Measurements from ENCODE around the gene EGF. TPM values are rescaled to one million over a fixed set of nuclear protein-coding genes. Genes with fewer than 3 reads are reported as not detected.

EGF gene
- total RNA-seq, 2 experiments from 2014 or later, result not detected

- H3K27me3 Mint-ChIP-seq (ENCODE audit: low read depth), result peaks cover 3% of the 10 kb centered on the region
- no peak overlapping the region for H3K27ac Mint-ChIP-seq
- intact Hi-C loops (cut with micrococcal nuclease), result loop anchor here (10.0 kb wide), 1 partner anchor 308 kb away; no protein-coding TSS in a partner anchor
- H3K9me3 Mint-ChIP-seq, result no peaks in the 10 kb centered on the region
- CTCF ChIA-PET, result no interaction called here
- DNase-seq, result no peak
- no peak overlapping the region for H3K4me3 Mint-ChIP-seq
- H3K36me3 Mint-ChIP-seq (ENCODE audit: low read depth), result no peaks in the 10 kb centered on the region
- peaks cover 8% of the 10 kb centered on the region for H3K4me1 Mint-ChIP-seq (ENCODE audit: low read depth)
Observed at GRCh38 chr4:109972786-109973528, 60.3 kb downstream of the EGF start.

- Mint-ChIP-seq H3K4me3 (no peak overlapping the region), H3K27me3 (ENCODE audit: low read depth) (peaks cover 3% of the 10 kb centered on the region), H3K36me3 (ENCODE audit: low read depth) (no peaks in the 10 kb centered on the region), H3K4me1 (ENCODE audit: low read depth) (peaks cover 8% of the 10 kb centered on the region), H3K9me3 (no peaks in the 10 kb centered on the region), H3K27ac (no peak overlapping the region)
- no peak for DNase-seq
- intact Hi-C loops (cut with micrococcal nuclease), result loop anchor here (10.0 kb wide), 1 partner anchor 309 kb away; no protein-coding TSS in a partner anchor
- CTCF ChIA-PET, result no interaction called here
Observed at GRCh38 chr4:109973529-109973905, 60.8 kb downstream of the EGF start.

GRCh38 chr4:109976189-109976588, 63.5 kb downstream of the EGF start:
- Mint-ChIP-seq H3K4me1 (ENCODE audit: low read depth) (no peaks in the 10 kb centered on the region), H3K9me3 (no peaks in the 10 kb centered on the region), H3K27me3 (ENCODE audit: low read depth) (peaks cover 7% of the 10 kb centered on the region), H3K36me3 (ENCODE audit: low read depth) (no peaks in the 10 kb centered on the region), H3K4me3 (no peak overlapping the region), H3K27ac (no peak overlapping the region)
- no peak for DNase-seq
- intact Hi-C loops (cut with micrococcal nuclease), result loop anchor here (10.0 kb wide), 1 partner anchor 311 kb away; no protein-coding TSS in a partner anchor
- CTCF ChIA-PET, result interaction anchor here (1.3 to 1.4 kb wide), 2 partner anchors 172 to 549 kb away, joined by 4 read pairs; no protein-coding TSS in a partner anchor

DNA sequence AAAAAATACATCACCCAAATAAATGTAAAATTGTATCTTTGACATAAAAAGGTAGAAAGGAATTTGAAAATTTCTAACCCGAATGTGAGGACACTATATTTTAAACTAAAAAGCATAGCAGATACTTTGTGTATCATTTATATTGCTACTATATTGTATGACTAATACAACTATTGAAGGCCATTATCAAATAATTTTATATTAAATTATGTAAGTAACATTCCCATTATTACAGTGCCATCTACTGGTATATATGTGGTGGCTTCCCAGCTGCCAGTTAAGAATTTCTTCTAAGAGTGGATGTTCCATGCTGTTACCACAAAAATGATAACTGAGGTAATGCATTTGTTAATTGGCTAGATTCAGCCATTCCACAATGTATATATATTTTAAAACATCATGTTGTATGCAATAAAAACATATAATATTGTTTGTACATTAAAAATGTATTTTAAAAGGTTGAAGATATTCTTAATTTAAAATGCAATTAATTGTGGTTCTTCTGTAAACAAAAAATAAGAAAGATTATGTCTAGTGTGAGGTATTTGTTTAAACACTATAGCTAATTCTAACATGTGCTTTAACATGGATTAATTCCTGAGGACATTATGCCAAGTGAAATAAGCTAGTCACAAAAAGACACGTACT, 65.3 kb downstream of the EGF start:
- Mint-ChIP-seq H3K4me3 (no peak overlapping the region), H3K36me3 (ENCODE audit: low read depth) (no peaks in the 10 kb centered on the region), H3K9me3 (no peaks in the 10 kb centered on the region), H3K27me3 (ENCODE audit: low read depth) (peaks cover 7% of the 10 kb centered on the region), H3K27ac (no peak overlapping the region), H3K4me1 (ENCODE audit: low read depth) (no peaks in the 10 kb centered on the region)
- CTCF ChIA-PET, result interaction anchor here (0.6 to 1.9 kb wide), 14 partner anchors 20 to 559 kb away, joined by 3 to 8 read pairs (median 4); partner anchors contain the start of gene RRH
- peak; percentile 13 for DNase-seq
- intact Hi-C loops (cut with micrococcal nuclease), result loop anchor here (1.0 to 10.0 kb wide), 4 partner anchors 151 to 556 kb away; partner anchors contain the start of gene RRH

GRCh38 chr4:109978704-109979454, 66.2 kb downstream of the EGF start:
- CTCF ChIA-PET, result interaction anchor here (0.6 to 1.9 kb wide), 12 partner anchors 19 to 1367 kb away, joined by 3 to 8 read pairs (median 4); partner anchors contain the start of gene RRH
- H3K27me3 Mint-ChIP-seq (ENCODE audit: low read depth), result peaks cover 7% of the 10 kb centered on the region
- no peaks in the 10 kb centered on the region for H3K9me3 Mint-ChIP-seq
- no peak for DNase-seq
- H3K27ac Mint-ChIP-seq, result no peak overlapping the region
- intact Hi-C loops (cut with micrococcal nuclease), result loop anchor here (1.0 to 10.0 kb wide), 4 partner anchors 152 to 557 kb away; partner anchors contain the start of gene RRH
- no peaks in the 10 kb centered on the region for H3K4me1 Mint-ChIP-seq (ENCODE audit: low read depth)
- no peaks in the 10 kb centered on the region for H3K36me3 Mint-ChIP-seq (ENCODE audit: low read depth)
- no peak overlapping the region for H3K4me3 Mint-ChIP-seq

GRCh38 chr4:109979920-109980717, 67.4 kb downstream of the EGF start:
- Mint-ChIP-seq H3K27me3 (ENCODE audit: low read depth) (peaks cover 7% of the 10 kb centered on the region), H3K36me3 (ENCODE audit: low read depth) (no peaks in the 10 kb centered on the region), H3K27ac (no peak overlapping the region), H3K4me1 (ENCODE audit: low read depth) (no peaks in the 10 kb centered on the region), H3K9me3 (no peaks in the 10 kb centered on the region), H3K4me3 (no peak overlapping the region)
- DNase-seq, result no peak
- intact Hi-C loops (cut with micrococcal nuclease), result loop anchor here (2.0 to 10.0 kb wide), 2 partner anchors 153 to 315 kb away; partner anchors contain the start of gene RRH
- CTCF ChIA-PET, result interaction anchor here (0.7 to 1.6 kb wide), 6 partner anchors 22 to 559 kb away, joined by 3 to 5 read pairs (median 3); no protein-coding TSS in a partner anchor

GRCh38 chr4:109981936-109982335, 69.3 kb downstream of the EGF start:
- H3K4me3 Mint-ChIP-seq, result no peak overlapping the region
- H3K27ac Mint-ChIP-seq, result no peak overlapping the region
- no peak for DNase-seq
- intact Hi-C loops (cut with micrococcal nuclease), result no loop called here
- no peaks in the 10 kb centered on the region for H3K36me3 Mint-ChIP-seq (ENCODE audit: low read depth)
- no peaks in the 10 kb centered on the region for H3K9me3 Mint-ChIP-seq
- peaks cover 7% of the 10 kb centered on the region for H3K27me3 Mint-ChIP-seq (ENCODE audit: low read depth)
- H3K4me1 Mint-ChIP-seq (ENCODE audit: low read depth), result no peaks in the 10 kb centered on the region
- CTCF ChIA-PET, result no interaction called here

DNA sequence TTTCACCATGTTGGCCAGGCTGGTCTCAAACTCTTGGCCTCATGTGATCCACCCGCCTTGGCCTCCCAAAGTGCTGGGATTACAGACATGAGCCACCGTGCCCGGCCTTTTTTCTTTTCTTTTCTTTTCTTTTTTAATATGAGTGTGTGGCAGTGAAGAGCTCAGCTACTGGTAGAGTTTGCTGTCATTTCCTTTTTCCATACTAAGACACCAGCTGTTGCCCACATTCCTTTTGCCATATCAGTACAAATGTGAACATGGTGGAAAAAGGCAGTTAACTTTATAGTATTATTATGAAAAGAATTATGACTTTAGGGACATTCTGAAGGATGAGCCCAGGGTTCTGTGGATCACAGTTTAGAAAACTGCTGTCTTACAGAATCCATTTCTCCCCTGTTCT, 69.8 kb downstream of the EGF start:
- Mint-ChIP-seq H3K36me3 (ENCODE audit: low read depth) (no peaks in the 10 kb centered on the region), H3K27me3 (ENCODE audit: low read depth) (peaks cover 8% of the 10 kb centered on the region), H3K27ac (no peak overlapping the region), H3K4me1 (ENCODE audit: low read depth) (no peaks in the 10 kb centered on the region), H3K9me3 (no peaks in the 10 kb centered on the region), H3K4me3 (no peak overlapping the region)
- intact Hi-C loops (cut with micrococcal nuclease), result no loop called here
- DNase-seq, result no peak
- CTCF ChIA-PET, result no interaction called here

- peaks cover 6% of the 10 kb centered on the region for H3K27me3 Mint-ChIP-seq (ENCODE audit: low read depth)
Observed at GRCh38 chr4:109985993-109986974, 73.6 kb downstream of the EGF start.

GRCh38 chr4:109989044-109989443, 76.4 kb downstream of the EGF start:
- no peak for DNase-seq
- CTCF ChIA-PET, result no interaction called here
- H3K9me3 Mint-ChIP-seq, result no peaks in the 10 kb centered on the region
- intact Hi-C loops (cut with micrococcal nuclease), result no loop called here
- no peaks in the 10 kb centered on the region for H3K36me3 Mint-ChIP-seq (ENCODE audit: low read depth)
- peaks cover under 1% of the 10 kb centered on the region for H3K4me1 Mint-ChIP-seq (ENCODE audit: low read depth)
- peaks cover 10% of the 10 kb centered on the region for H3K27me3 Mint-ChIP-seq (ENCODE audit: low read depth)
- no peak overlapping the region for H3K27ac Mint-ChIP-seq
- no peak overlapping the region for H3K4me3 Mint-ChIP-seq

More at GRCh38 chr4:109985993-109986974, 73.6 kb downstream of the EGF start:
- H3K4me1 Mint-ChIP-seq (ENCODE audit: low read depth), result no peaks in the 10 kb centered on the region
- DNase-seq, result no peak
- no peak overlapping the region for H3K4me3 Mint-ChIP-seq
- intact Hi-C loops (cut with micrococcal nuclease), result no loop called here
- CTCF ChIA-PET, result no interaction called here
- no peaks in the 10 kb centered on the region for H3K9me3 Mint-ChIP-seq
- H3K36me3 Mint-ChIP-seq (ENCODE audit: low read depth), result no peaks in the 10 kb centered on the region
- no peak overlapping the region for H3K27ac Mint-ChIP-seq

- Mint-ChIP-seq H3K4me1 (ENCODE audit: low read depth) (peaks cover 6% of the 10 kb centered on the region), H3K9me3 (no peaks in the 10 kb centered on the region), H3K4me3 (no peak overlapping the region), H3K36me3 (ENCODE audit: low read depth) (no peaks in the 10 kb centered on the region), H3K27ac (no peak overlapping the region), H3K27me3 (ENCODE audit: low read depth) (peaks cover 12% of the 10 kb centered on the region)
- intact Hi-C loops (cut with micrococcal nuclease), result no loop called here
- CTCF ChIA-PET, result no interaction called here
- DNase-seq, result no peak
Observed at GRCh38 chr4:109989618-109990017, 76.9 kb downstream of the EGF start.
